Measurements from ENCODE around the gene GPR39. TPM values are rescaled to one million over a fixed set of nuclear protein-coding genes. Genes with fewer than 3 reads are reported as not detected.

Gene GPR39
- total RNA-seq, 1 experiment from 2014 or later: 5.6 TPM

GRCh38 chr2:132442278-132442677 lies 25.7 kb downstream of the GPR39 start:
- DNase-seq (ENCODE audit: low read depth): no peak

GRCh38 chr2:132443106-132443505 lies 26.5 kb downstream of the GPR39 start:
- no peak for DNase-seq (ENCODE audit: low read depth)

- no peak for DNase-seq (ENCODE audit: low read depth)
Measured at GRCh38 chr2:132446444-132446843, 29.8 kb downstream of the GPR39 start.

GRCh38 chr2:132448331-132448730 lies 31.7 kb downstream of the GPR39 start:
- no peak for DNase-seq (ENCODE audit: low read depth)

- DNase-seq (ENCODE audit: low read depth): no peak
Measured at GRCh38 chr2:132448771-132449170, 32.2 kb downstream of the GPR39 start.

GRCh38 chr2:132449868-132450267 lies 33.3 kb downstream of the GPR39 start:
- no peak for DNase-seq (ENCODE audit: low read depth)

GRCh38 chr2:132460781-132461180 lies 44.2 kb downstream of the GPR39 start:
- DNase-seq (ENCODE audit: low read depth): peak; percentile 30

GRCh38 chr2:132462236-132462635 lies 45.6 kb downstream of the GPR39 start:
- DNase-seq (ENCODE audit: low read depth): no peak

- DNase-seq (ENCODE audit: low read depth): no peak
Measured at GRCh38 chr2:132463719-132464118, 47.1 kb downstream of the GPR39 start.

GRCh38 chr2:132465917-132466316 lies 49.3 kb downstream of the GPR39 start:
- no peak for DNase-seq (ENCODE audit: low read depth)

GRCh38 chr2:132466428-132467028 lies 49.9 kb downstream of the GPR39 start:
- DNase-seq (ENCODE audit: low read depth): no peak

GRCh38 chr2:132468821-132469675 lies 52.4 kb downstream of the GPR39 start:
- DNase-seq (ENCODE audit: low read depth): no peak

GRCh38 chr2:132470746-132471145 lies 54.1 kb downstream of the GPR39 start:
- DNase-seq (ENCODE audit: low read depth): no peak

GRCh38 chr2:132473174-132473883 lies 56.7 kb downstream of the GPR39 start:
- no peak for DNase-seq (ENCODE audit: low read depth)

GRCh38 chr2:132475615-132476014 lies 59.0 kb downstream of the GPR39 start:
- DNase-seq (ENCODE audit: low read depth): no peak

- DNase-seq (ENCODE audit: low read depth): no peak
Measured at GRCh38 chr2:132477436-132477835, 60.8 kb downstream of the GPR39 start.

- no peak for DNase-seq (ENCODE audit: low read depth)
Measured at GRCh38 chr2:132477962-132478361, 61.4 kb downstream of the GPR39 start.

GRCh38 chr2:132478461-132479105 lies 62.0 kb downstream of the GPR39 start:
- DNase-seq (ENCODE audit: low read depth): no peak

GRCh38 chr2:132479155-132479554 lies 62.5 kb downstream of the GPR39 start:
- DNase-seq (ENCODE audit: low read depth): no peak

- no peak for DNase-seq (ENCODE audit: low read depth)
Measured at GRCh38 chr2:132482821-132483220, 66.2 kb downstream of the GPR39 start.

GRCh38 chr2:132484144-132484543 lies 67.5 kb downstream of the GPR39 start:
- no peak for DNase-seq (ENCODE audit: low read depth)

GRCh38 chr2:132488491-132488890 lies 71.9 kb downstream of the GPR39 start:
- DNase-seq (ENCODE audit: low read depth): no peak

Data from HT1080 (cell line).